WTC11 (cell line): Measurements from ENCODE around the gene LAIR2.

Experiments
- CREB1 ChIP-seq: sonication (generic); formaldehyde crosslinking; IDR thresholded peaks from 2 replicates; pipeline ENCODE4 v1.8.0; 2023; ENCODE audit warnings: mild to moderate bottlenecking, missing genetic modification reagents
- ESRRA ChIP-seq: sonication (generic); formaldehyde crosslinking; IDR thresholded peaks from 2 replicates; pipeline ENCODE4 v1.8.1; 2022; ENCODE audit warnings: mild to moderate bottlenecking, missing genetic modification reagents, borderline replicate concordance
- SMAD3 ChIP-seq: sonication (generic); formaldehyde crosslinking; IDR thresholded peaks from 2 replicates; pipeline ENCODE4 v1.8.0; 2022; ENCODE audit warnings: missing genetic modification reagents, mild to moderate bottlenecking, borderline replicate concordance
- SMAD4 ChIP-seq: sonication (generic); formaldehyde crosslinking; IDR thresholded peaks from 2 replicates; pipeline ENCODE4 v1.8.0; 2022; ENCODE audit warnings: mild to moderate bottlenecking, missing genetic modification reagents
- ZNF232 ChIP-seq: sonication (generic); formaldehyde crosslinking; IDR thresholded peaks from 2 replicates; pipeline ENCODE4 v1.8.0; 2022; ENCODE audit warnings: mild to moderate bottlenecking, missing genetic modification reagents
- ZNF425 ChIP-seq: fragments of 250-450 bp; sonication (Bioruptor Pico); conservative IDR thresholded peaks from 2 replicates; pipeline ENCODE4 v1.9.0; 2021; ENCODE audit warnings: mild to moderate bottlenecking
- ZNF671 ChIP-seq: fragments of 250-450 bp; sonication (Bioruptor Pico); IDR thresholded peaks from 2 replicates; pipeline ENCODE4 v1.8.0; 2021; ENCODE audit warnings: mild to moderate bottlenecking
- TF ChIP-seq, protein P1 (sequence below): sonication (generic); formaldehyde crosslinking; IDR thresholded peaks from 2 replicates; pipeline ENCODE4 v1.8.0; 2022; ENCODE audit warnings: mild to moderate bottlenecking, missing genetic modification reagents
- TF ChIP-seq, protein P2 (sequence below): fragments of 200-600 bp; IDR thresholded peaks from 2 replicates; pipeline ENCODE4 v1.8.0; 2022; ENCODE audit warnings: antibody characterized with exemption

GRCh38 chr19:54554896-54555295 lies 52.3 kb downstream of the LAIR2 start:
- TF ChIP-seq, protein P1, sequence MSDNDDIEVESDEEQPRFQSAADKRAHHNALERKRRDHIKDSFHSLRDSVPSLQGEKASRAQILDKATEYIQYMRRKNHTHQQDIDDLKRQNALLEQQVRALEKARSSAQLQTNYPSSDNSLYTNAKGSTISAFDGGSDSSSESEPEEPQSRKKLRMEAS (CRISPR knock-in tag): no peak
- TF ChIP-seq, protein P2, sequence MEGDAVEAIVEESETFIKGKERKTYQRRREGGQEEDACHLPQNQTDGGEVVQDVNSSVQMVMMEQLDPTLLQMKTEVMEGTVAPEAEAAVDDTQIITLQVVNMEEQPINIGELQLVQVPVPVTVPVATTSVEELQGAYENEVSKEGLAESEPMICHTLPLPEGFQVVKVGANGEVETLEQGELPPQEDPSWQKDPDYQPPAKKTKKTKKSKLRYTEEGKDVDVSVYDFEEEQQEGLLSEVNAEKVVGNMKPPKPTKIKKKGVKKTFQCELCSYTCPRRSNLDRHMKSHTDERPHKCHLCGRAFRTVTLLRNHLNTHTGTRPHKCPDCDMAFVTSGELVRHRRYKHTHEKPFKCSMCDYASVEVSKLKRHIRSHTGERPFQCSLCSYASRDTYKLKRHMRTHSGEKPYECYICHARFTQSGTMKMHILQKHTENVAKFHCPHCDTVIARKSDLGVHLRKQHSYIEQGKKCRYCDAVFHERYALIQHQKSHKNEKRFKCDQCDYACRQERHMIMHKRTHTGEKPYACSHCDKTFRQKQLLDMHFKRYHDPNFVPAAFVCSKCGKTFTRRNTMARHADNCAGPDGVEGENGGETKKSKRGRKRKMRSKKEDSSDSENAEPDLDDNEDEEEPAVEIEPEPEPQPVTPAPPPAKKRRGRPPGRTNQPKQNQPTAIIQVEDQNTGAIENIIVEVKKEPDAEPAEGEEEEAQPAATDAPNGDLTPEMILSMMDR: no peak
- no peak for TF ChIP-seq SMAD4
- TF ChIP-seq ZNF425 (CRISPR knock-in tag): no peak
- no peak for TF ChIP-seq ZNF671 (CRISPR knock-in tag)
- no peak for TF ChIP-seq SMAD3 (CRISPR knock-in tag)
- TF ChIP-seq ZNF232 (CRISPR knock-in tag): no peak
- TF ChIP-seq ESRRA (CRISPR knock-in tag): no peak
- TF ChIP-seq CREB1: no peak
